NCI-H446 (cell line): ENCODE results near the gene EPHB6.

Experiments
- DNase-seq, 2 experiments: peaks; one replicate each; lab custom pipeline; 2025; lab: John Stamatoyannopoulos, UW

The EPHB6 gene, protein sequence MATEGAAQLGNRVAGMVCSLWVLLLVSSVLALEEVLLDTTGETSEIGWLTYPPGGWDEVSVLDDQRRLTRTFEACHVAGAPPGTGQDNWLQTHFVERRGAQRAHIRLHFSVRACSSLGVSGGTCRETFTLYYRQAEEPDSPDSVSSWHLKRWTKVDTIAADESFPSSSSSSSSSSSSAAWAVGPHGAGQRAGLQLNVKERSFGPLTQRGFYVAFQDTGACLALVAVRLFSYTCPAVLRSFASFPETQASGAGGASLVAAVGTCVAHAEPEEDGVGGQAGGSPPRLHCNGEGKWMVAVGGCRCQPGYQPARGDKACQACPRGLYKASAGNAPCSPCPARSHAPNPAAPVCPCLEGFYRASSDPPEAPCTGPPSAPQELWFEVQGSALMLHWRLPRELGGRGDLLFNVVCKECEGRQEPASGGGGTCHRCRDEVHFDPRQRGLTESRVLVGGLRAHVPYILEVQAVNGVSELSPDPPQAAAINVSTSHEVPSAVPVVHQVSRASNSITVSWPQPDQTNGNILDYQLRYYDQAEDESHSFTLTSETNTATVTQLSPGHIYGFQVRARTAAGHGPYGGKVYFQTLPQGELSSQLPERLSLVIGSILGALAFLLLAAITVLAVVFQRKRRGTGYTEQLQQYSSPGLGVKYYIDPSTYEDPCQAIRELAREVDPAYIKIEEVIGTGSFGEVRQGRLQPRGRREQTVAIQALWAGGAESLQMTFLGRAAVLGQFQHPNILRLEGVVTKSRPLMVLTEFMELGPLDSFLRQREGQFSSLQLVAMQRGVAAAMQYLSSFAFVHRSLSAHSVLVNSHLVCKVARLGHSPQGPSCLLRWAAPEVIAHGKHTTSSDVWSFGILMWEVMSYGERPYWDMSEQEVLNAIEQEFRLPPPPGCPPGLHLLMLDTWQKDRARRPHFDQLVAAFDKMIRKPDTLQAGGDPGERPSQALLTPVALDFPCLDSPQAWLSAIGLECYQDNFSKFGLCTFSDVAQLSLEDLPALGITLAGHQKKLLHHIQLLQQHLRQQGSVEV

GRCh38 chr7:142854372-142855113 is at the start of gene EPHB6:
Gene EPHB6, plus strand, starts transcription at chr7:142855076. Its CDS starts 8,152 bp downstream, at chr7:142863228.
- peak in 1 of 2 experiments; percentile 21 for DNase-seq

- no peak for DNase-seq
Measured at GRCh38 chr7:142805350-142806021, 49.4 kb upstream of the EPHB6 start.

DNA sequence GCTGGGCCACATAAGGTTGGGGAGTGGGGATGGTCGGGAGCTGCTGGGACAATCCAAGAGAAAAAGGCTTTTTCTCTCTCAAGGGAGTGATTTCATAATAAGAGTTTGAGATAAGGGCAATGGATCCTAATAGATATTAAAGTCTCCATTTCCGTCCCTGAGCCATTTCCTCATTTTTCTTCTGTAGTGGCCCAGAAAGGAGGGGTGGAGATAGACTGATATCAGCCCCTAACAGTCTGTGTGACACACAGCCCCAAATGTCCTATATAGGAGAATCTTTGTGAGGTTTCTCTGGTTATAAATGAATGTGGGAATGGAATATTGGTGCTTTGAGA is 48.9 kb upstream of the EPHB6 start:
- DNase-seq: no peak

DNA sequence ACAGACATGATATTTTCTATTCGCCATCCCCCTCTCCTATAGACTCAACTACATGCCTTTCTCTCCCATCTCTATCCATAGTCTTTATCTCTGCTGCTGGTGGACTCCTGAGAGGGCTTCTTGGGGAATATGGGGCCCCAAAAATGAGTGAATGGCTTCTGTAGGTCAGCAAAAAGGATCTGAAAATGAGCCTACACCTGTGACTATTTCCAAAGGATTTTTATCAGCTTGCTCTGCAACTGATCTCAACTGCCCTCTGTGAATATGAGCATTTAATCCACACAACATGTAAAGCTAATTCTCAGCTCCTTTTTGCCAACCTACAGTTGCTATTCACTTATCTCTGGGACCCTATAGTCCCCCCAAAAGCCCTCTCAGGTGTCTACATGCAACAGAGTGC is 47.9 kb upstream of the EPHB6 start:
- no peak for DNase-seq

DNA sequence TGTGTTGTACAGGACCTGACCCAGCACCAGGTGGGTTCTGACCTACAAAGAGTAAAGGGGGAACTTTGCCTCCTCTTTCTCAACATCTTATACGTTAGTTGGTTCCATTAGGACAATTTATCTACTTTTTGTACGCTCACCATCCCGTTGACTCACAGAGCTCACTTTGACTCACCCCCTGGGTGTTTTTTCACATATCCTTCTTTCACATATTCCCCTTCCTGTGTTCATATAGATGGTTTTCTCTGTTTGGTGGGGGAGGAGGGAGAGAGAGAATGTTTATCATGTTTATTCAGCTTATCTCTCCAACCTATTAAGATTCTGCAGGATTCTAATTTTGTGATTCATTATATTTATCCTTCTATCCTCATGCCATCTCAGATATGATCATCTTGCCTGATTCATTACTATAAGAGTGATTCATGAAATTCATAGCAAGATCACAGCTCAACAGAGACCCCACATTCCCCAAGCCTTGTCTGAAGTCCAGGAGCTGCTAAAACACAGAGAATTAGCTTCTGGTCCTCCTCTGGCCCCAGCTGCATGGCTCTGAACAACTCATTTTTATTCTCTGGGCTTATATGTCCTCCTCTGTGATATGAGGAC is 46.9 kb upstream of the EPHB6 start:
- DNase-seq: no peak

- DNase-seq: no peak
Measured at GRCh38 chr7:142808461-142808801, 46.4 kb upstream of the EPHB6 start.

GRCh38 chr7:142808802-142809583 is 45.9 kb upstream of the EPHB6 start:
- no peak for DNase-seq

DNA sequence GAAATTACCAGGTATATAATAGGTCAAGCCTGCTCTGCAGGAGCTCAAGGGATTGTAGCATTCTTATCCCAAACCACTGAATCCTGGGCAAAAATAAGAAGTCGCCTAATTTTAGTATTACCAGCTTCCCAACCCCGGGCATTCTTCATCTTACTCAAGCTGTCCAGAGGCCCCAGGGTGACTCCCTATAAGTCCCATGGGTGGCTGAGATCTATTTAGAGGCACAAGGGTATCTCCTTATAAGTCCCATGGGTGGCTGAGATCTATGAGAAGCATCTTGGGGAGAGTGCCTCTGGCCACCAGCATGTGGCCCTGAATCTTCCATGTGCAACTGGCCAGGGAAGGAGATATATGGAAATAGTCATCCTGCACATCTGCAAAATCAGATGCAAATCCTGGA is 45.2 kb upstream of the EPHB6 start:
- DNase-seq: no peak

- DNase-seq: peak in 1 of 2 experiments; percentile 20
Measured at GRCh38 chr7:142811154-142811737, 43.6 kb upstream of the EPHB6 start.

GRCh38 chr7:142812437-142813215 is 42.2 kb upstream of the EPHB6 start:
- DNase-seq: no peak

- DNase-seq: no peak
Measured at GRCh38 chr7:142813226-142813625, 41.6 kb upstream of the EPHB6 start.

- DNase-seq: no peak
Measured at GRCh38 chr7:142813699-142814098, 41.2 kb upstream of the EPHB6 start.

DNA sequence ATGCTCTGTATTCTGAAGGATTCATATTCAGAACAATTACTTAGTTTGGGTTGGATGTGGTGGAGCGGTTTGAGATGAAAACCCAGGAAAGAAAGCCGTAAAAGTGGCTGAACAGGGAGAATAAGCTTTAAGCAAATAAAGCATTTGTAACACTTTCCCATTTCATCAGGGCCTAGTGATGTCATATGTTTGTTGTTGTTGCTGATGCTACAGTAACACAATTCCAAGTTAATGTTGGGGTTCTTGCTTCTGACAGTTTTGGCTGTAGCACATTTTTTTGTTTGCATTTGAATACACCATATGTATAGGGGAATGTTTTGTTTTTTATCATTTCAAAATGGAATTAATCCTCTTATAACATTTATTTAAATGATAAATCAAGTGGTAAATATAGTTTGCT is 40.4 kb upstream of the EPHB6 start:
- no peak for DNase-seq

DNA sequence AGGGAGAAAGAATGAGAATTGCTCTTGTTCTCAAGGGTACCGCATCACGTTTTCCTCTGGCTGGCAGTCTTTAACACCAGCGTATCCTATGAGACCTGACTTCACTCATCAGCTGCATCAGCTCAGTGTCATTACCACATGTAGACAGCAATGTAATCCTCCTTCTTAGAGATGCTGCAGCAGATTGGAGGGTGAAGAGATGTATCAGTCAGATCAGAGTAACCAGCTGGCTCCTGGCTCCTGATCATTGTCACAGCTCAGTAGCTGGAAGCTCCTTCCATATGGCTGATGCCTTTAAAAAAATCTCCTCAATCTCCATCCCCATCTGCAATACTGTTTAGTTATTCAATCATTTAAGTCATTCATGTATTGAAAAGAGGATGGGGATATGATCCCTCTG is 39.7 kb upstream of the EPHB6 start:
- DNase-seq: no peak

DNA sequence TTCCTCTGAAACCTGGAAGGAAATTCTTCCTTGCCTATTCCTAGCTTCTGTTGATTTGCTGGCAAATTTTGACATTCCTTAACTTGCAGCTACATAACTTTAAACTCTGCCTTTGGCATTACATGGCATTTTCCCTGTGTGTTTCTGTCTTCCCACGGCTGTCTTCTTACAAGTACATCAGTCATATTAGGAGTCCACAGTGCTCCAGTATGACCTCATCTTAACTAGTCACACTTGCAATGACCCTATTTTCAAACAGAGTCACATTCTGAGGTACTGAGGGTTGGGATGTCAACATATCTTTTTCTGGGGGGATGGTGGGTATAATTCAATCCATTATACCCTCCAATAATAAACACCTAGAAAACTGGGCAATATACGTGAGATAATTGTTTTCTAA is 37.4 kb upstream of the EPHB6 start:
- DNase-seq: no peak

DNA sequence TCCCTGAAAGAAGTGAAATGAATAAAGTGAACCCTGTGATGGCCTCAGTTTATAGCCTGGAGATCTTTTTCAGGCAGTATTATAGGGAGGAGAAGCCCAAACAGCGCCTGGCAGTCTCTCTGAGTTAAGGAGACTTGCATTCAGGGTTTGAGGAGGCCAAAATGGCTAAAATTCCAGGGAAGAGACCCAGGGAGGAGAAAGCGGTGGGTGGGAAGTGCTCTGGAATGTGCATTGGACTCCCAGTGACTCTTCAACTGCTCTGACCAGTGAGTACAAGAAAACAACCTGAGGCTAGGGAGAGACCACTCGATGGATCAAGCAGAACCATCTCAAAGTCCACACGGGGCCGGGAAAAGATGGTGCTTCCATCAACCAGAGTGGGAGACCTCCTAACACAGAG is 35.3 kb upstream of the EPHB6 start:
- no peak for DNase-seq

DNA sequence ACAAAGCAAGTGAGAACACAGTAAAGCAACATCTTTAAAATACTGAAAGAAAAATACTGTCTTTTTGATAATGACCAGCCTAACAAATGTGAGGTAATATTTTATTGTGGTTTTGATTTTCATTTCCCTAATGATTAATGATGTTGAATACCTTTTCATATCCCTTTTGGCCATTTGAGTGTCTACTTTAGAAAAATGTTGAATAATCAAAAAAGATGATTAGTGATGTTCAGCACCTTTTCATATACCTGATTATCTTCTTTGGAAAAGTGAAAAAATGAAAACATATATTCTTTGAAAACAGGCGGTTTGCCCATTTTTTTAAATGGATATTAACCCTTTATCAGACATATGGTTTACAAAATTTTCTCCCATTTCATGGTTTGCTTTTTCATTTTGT is 32.2 kb upstream of the EPHB6 start:
- DNase-seq: no peak

DNA sequence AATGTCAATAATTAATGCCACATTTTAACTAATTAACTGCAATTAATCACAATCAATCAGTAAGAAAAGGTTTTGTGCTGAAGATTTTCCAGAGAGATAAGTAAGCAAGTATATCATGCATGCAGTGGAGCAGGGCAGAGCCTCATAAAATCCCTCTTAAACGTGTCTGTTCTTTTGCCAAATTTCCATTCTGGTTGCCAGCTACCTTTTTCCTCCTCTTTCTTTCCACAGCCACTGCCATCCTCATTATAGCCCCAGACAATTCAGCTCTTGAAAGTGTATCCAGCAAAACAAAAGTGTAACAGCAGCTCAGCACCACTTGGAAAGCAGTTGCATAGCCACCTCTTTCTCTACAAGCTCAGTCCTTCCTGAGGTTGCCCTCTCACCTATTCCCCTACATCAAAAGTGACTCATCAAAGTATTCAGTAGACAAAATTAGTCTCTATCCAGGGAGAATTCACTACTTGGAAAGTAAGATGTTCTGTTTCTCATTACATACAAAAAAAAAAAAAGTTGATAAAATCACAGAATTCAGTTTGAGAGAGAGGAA is 26.9 kb upstream of the EPHB6 start:
- no peak for DNase-seq

DNA sequence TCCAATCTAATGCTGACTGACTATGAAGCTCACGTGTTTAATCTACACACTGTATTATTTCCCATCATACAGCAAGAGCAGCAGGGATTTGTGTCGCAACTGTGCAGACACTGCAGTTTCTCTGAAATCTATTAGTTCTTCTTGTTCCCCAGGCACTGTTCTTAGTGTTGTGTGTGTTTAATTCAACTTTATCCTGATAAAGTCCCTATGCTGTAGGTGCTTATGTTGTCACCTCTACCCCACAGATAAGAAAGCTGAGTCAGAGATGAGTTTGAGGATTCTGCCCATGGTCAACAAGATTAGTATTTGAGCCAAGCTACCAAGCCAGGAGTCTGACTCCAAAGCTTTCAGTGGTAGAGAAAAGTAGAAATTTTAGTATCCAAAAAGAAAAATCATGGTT is 22.5 kb upstream of the EPHB6 start:
- no peak for DNase-seq
